Small intestine (tissue), 7 donors: ENCODE results near the gene NSMCE1. TPM values are rescaled to one million over a fixed set of nuclear protein-coding genes. Genes with fewer than 3 reads are reported as not detected.

Source experiments
- DNase-seq, 2 donors: peaks; one replicate each; pipeline versions ENCODE4 v3.0.0 to v3.0.0-alpha.2; 2013
- FAIRE-seq: peaks from 2 replicates; lab custom pipeline; 2012; peaks lifted over from hg19 to GRCh38; lab: Jason Lieb, UNC
- H3K27ac ChIP-seq, 3 donors: one replicate each; pipeline ENCODE4 v1.5.1; 2013; ENCODE audit warnings: low read length in 2 of 3, mild to moderate bottlenecking in 2 of 3, control low read depth in 1 of 3, inconsistent platforms in 1 of 3, low read depth in 1 of 3, moderate library complexity in 1 of 3
- H3K27me3 ChIP-seq, 3 donors: one replicate each; pipeline ENCODE4 v1.6.1; 2013; ENCODE audit warnings: low read length in 3 of 3, inconsistent platforms in 1 of 3; ENCODE audit not compliant: control insufficient read depth in 3 of 3, insufficient read depth in 3 of 3
- H3K36me3 ChIP-seq, 3 donors: one replicate each; pipeline ENCODE4 v1.6.1; 2013; ENCODE audit warnings: low read length in 3 of 3, inconsistent platforms in 1 of 3, low read depth in 1 of 3, mild to moderate bottlenecking in 1 of 3, moderate library complexity in 1 of 3; ENCODE audit not compliant: control insufficient read depth in 3 of 3, insufficient read depth in 2 of 3
- H3K4me1 ChIP-seq, 3 donors: one replicate each; pipeline ENCODE4 v1.6.1; 2013; ENCODE audit warnings: low read length in 2 of 3, inconsistent platforms in 1 of 3, low read depth in 1 of 3, mild to moderate bottlenecking in 1 of 3, moderate library complexity in 1 of 3; ENCODE audit not compliant: control insufficient read depth in 3 of 3, insufficient read depth in 2 of 3
- H3K4me3 ChIP-seq, 3 donors: one replicate each; pipeline ENCODE4 v1.5.1; 2013; ENCODE audit warnings: low read length in 3 of 3, control low read depth in 1 of 3, inconsistent platforms in 1 of 3, low read depth in 1 of 3, mild to moderate bottlenecking in 1 of 3, moderate library complexity in 1 of 3
- H3K9me3 ChIP-seq, 2 donors: one replicate each; pipeline ENCODE4 v1.6.1; 2013; ENCODE audit warnings: low read depth in 1 of 2, low read length in 1 of 2; ENCODE audit not compliant: control insufficient read depth in 2 of 2, insufficient read depth in 1 of 2
- WGBS, 3 donors: extraction: QIAGEN DNeasy Blood & Tissue Kit; methylation state at CpG; one replicate each; pipeline ENCODE4 v1.1.7; 2013; 5-methylcytosine and 5-hydroxymethylcytosine counted together
- polyA plus RNA-seq, 4 donors: library from polyadenylated mRNA; stranded (reverse) in 3 of 4; unstranded in 1 of 4; fragments of 200-250 nt in 3 of 4; fragments of 120-200 nt in 1 of 4; gene quantifications; one replicate each; pipeline versions ENCODE4 v1.2.1 to v1.2.3, GENCODE V29; 2013
- donor health status: healthy with polysubstance abuse.
- donor health status: control.
- donor health status: control.
- donor health status: Bipolar disorder and iron deficiency.
- donor health status: healthy.

NSMCE1 gene
- polyA plus RNA-seq, 4 donors = 37.8 to 66.1 (median 52.3) TPM

DNA sequence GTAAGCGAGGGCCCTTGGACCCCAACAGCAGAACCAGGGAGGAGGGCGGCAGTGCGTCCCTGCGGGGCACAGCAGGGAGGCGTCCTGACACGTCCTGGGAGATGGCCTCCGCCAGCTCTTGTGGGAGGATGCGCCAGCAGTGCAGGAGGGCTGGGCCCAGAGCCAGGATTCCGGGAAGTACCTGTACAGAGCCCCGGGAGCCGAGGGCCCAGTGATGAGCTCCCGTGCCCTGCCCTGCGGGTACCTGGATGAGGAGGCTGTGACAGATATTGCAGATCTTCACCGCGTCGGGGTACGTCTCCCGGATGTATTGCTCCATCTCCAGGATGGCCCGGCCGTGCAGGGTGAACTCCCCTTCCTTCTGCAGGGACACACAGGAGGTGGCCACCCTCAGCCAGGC lies 42.1 kb downstream of the NSMCE1 start:
- FAIRE-seq = no peak
- Histone ChIP-seq H3K27me3 (no peaks in the 10 kb centered on the region), H3K9me3 (no peaks in the 10 kb centered on the region), H3K4me3 (peak overlapping the region in 2 of 3 donors; percentile 18 to 20), H3K4me1 (peaks cover 10 to 52% (median 14%) of the 10 kb centered on the region in 3 donors), H3K27ac (peak overlapping the region; percentile 34 to 92 (median 74)), H3K36me3 (peaks cover 0 to 74% (median 0%) of the 10 kb centered on the region in 3 donors)
- peak in 1 of 2 donors; percentile 36 for DNase-seq
- WGBS, 3 donors = 21 to 68% (median 29%) methylated on average over 20 of the region's 20 CpGs

DNA sequence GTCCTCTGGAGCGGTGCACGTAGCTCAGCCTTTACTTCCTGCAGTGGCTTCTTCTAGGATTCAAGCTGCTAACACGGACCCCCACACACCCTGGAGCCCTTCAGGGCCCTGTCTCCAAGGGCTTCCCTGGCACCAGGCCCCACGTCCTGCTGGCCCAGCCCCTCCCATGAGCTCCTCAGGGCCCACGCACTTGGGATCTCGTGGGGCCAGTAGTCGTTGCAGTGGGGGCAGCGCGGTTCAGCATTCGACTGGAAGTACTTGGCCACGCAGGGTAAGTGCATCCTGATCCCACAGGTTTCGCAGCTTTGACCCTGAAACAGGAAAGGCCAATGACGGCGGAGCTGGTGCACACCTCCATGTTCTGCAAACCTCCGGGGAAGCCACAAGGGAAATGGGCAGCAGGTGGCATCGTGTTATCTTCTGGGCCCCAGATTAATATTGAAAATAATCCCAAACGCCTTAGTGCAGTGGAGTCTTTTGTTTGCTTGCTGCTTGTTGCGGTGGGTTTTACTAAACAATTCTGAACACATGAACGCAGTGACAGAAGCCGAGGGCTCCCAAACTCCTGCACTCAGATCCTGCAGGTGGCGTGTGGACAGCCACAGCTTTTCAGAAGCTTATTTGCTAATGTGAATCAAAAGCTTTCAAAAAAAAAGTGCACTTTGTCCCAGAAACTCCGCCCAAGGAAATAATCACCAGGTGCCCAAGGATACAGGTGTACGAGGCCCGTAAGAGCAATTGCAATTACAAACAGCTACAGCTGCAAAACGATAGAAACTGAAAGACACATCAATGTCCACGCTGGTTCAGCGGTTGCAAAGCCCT lies 42.8 kb downstream of the NSMCE1 start:
- Histone ChIP-seq H3K27me3 (no peaks in the 10 kb centered on the region), H3K27ac (peak overlapping the region; percentile 67 to 92 (median 74)), H3K9me3 (no peaks in the 10 kb centered on the region), H3K4me1 (peaks cover 3 to 45% (median 9%) of the 10 kb centered on the region in 3 donors), H3K36me3 (peaks cover 0 to 75% (median 0%) of the 10 kb centered on the region in 3 donors), H3K4me3 (peak overlapping the region in 2 of 3 donors; percentile 18 to 20)
- FAIRE-seq = no peak
- DNase-seq = peak; percentile 90 to 93
- WGBS, 3 donors = 23 to 54% (median 34%) methylated on average over 27 of the region's 27 CpGs

DNA sequence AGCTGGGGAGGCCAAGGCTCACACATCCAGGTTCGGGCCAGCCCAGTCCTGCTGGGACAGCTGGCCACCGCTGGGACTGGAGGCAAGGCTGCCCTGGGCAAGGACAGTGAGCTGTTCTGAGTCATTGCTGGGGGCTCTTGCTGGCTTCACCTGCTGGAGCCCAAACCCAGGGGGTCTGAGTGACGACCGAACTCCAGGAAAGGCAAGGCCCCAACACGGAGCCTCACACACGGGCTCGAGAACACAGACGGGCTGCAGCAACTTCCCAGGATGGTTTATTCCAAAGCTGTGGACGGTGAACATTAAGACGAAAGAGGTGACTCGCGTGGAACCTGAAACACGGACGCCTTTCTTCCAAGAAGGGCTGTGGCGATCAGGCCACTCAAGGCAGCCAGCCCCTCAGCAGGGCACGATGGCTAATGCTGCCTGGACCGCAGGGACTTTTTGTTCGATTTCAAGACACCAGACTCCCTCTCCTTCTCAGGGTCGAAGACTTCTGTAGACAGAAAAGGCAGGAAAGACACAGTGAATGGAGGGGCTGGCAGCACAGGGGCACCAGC lies 43.8 kb downstream of the NSMCE1 start:
- H3K27ac ChIP-seq = peak overlapping the region; percentile 67 to 92 (median 72)
- DNase-seq = no peak
- 82 to 89% (median 87%) methylated on average over 19 of the region's 19 CpGs for WGBS, 3 donors

DNA sequence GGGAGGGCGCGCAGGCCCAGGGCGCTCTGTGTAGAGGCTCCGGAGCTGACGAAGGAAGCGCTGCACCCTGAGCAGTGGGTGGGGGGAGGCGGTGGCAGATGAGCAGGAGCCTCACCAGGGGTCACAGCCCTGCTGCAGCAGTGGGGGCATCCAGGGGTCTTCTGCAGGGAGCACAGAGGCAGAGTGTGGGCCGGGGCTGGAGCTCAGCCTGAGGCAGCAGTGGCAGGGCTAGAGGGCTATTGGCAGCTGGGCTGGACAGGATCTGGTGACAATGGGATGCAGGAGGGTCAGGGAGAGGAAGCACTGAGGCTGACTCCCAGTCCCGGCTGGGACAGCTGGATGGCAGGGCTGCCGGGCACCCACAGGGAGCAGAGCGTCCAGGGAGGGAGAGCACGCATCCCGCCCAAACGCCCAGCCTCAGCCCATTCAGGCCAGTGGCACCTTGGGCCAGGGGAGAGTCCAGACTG lies 44.3 kb downstream of the NSMCE1 start:
- WGBS, 3 donors = 94 to 96% (median 94%) methylated on average over 14 of the region's 14 CpGs
- Histone ChIP-seq H3K27me3 (no peaks in the 10 kb centered on the region), H3K9me3 (no peaks in the 10 kb centered on the region), H3K4me3 (no peak overlapping the region), H3K36me3 (peaks cover 0 to 77% (median 0%) of the 10 kb centered on the region in 3 donors), H3K4me1 (peaks cover 0 to 30% (median 2%) of the 10 kb centered on the region in 3 donors), H3K27ac (peak overlapping the region in 1 of 3 donors; percentile 9)
- DNase-seq (no peak), FAIRE-seq (no peak)

More for the DNA sequence above, 43.8 kb downstream of the NSMCE1 start:
- no peak for FAIRE-seq
- Histone ChIP-seq H3K4me1 (peaks cover 0 to 36% (median 3%) of the 10 kb centered on the region in 3 donors), H3K36me3 (peaks cover 0 to 75% (median 0%) of the 10 kb centered on the region in 3 donors), H3K9me3 (no peaks in the 10 kb centered on the region), H3K4me3 (no peak overlapping the region), H3K27me3 (no peaks in the 10 kb centered on the region)

DNA sequence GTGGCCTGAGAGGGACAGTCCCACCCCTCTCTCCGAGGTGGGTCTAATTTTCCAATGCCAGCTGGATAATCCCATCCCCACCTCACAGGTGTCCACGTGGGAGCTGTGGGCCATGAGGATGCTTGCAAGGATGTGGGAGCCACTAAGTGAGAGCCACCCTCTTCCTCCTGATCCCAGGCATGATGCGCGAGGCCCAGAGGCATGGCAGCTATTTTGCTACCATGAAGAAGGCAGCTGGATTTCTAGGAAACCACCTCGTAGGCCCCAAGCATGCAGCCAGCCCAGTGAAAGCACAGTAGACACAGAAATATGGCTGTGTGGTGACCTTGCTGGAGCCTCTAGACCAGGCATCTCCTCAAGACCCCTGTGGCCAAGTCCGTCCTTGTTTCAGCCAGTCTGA lies 44.9 kb downstream of the NSMCE1 start:
- 87 to 90% (median 88%) methylated on average over 6 of the region's 6 CpGs for WGBS, 3 donors
- no peak overlapping the region for H3K27ac ChIP-seq

DNA sequence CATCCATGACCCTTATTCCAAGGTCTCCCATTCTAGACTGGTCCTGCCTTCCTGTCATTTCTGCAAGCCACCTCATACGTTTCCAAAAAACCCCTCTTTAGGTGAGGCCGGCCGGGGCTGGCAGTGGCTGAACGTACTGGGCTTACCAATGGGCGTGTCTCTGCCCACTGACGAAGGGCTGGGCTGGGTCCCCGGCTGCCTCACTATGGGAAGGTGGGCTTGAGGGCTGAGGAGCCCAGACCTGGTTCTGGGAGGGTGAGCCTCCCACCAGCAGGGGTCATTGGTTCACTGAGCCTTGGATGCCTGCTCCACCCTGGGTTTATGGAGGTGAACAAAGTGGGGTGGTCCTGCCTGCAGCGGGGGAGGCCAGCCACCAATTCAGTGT lies 45.4 kb downstream of the NSMCE1 start:
- peak overlapping the region in 1 of 3 donors; percentile 68 for H3K27ac ChIP-seq
- no peak for DNase-seq
- H3K4me1 ChIP-seq = peaks cover 0 to 24% (median 0%) of the 10 kb centered on the region in 3 donors
- 79 to 84% (median 79%) methylated on average over 8 of the region's 8 CpGs for WGBS, 3 donors
- FAIRE-seq = no peak
- peaks cover 0 to 86% (median 2%) of the 10 kb centered on the region in 3 donors for H3K36me3 ChIP-seq
- H3K4me3 ChIP-seq = no peak overlapping the region
- H3K27me3 ChIP-seq = no peaks in the 10 kb centered on the region
- no peaks in the 10 kb centered on the region for H3K9me3 ChIP-seq

More for the DNA sequence above, 44.9 kb downstream of the NSMCE1 start:
- Histone ChIP-seq H3K36me3 (peaks cover 0 to 83% (median 2%) of the 10 kb centered on the region in 3 donors), H3K27me3 (no peaks in the 10 kb centered on the region), H3K4me3 (no peak overlapping the region), H3K9me3 (no peaks in the 10 kb centered on the region), H3K4me1 (peaks cover 0 to 24% (median 0%) of the 10 kb centered on the region in 3 donors)
- DNase-seq (no peak), FAIRE-seq (no peak)

DNA sequence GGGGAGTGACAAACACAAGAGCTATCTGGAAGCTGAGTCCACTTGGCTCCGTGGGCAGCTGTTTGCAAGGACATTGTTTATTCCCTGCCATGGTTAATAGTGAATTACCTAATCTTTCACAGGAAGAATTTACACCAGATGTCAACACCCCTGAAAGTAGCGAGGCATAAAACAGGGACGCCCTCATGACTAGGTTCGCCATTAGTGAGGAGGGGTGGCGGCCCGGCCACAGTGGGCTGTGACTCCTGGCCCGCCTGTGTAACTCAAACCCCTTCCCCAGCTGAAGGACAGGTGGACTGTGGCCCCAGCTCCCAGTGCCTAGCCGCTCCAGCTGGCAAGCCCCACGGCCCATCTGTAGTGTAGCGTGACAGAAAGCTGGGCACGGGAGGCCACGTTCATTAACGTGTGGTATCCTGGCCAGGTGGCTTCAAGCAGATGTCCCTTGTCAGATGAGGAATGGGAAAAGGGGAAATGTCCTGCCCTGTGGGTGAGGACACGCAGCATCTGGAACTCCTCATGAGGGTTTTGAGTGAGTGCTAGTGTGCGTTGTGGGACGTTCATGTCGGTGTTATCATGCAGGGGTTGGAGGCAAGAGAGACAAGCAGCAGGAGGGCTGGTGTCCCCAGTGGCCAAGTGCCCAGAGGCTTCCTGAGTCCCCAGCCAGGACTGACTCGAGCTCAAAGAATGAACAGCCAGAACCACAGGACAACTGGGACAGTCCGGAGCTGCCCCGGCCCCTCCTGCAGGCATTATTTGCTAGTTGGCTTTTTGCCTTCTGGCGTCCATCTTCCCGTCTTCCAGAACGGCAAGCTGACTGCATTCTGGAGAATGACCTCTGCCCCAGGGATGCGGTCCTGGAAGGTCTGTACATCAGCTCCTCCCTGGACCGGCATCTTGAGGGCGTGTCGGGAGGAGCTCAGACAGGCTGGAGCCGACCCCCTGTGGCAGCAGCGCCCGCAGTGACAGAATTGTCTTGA lies 46.0 kb downstream of the NSMCE1 start:
- no peak overlapping the region for H3K4me3 ChIP-seq
- FAIRE-seq = no peak
- H3K36me3 ChIP-seq = peaks cover 0 to 88% (median 2%) of the 10 kb centered on the region in 3 donors
- H3K9me3 ChIP-seq = no peaks in the 10 kb centered on the region
- WGBS, 3 donors = 48 to 65% (median 54%) methylated on average over 30 of the region's 30 CpGs
- peak in 1 of 2 donors; percentile 36 for DNase-seq
- peak overlapping the region in 2 of 3 donors; percentile 45 to 68 for H3K27ac ChIP-seq
- H3K4me1 ChIP-seq = peaks cover 0 to 24% (median 0%) of the 10 kb centered on the region in 3 donors
- H3K27me3 ChIP-seq = no peaks in the 10 kb centered on the region
